GM12878 (cell line): Measurements from ENCODE around the gene CORO1C. TPM values are rescaled to one million over a fixed set of nuclear protein-coding genes. Genes with fewer than 3 reads are reported as not detected.

ENCODE experiments used
- EED ChIP-seq: sonication (generic); IDR thresholded peaks from 2 replicates; pipeline ENCODE4 v1.6.1; 2016; ENCODE audit warnings: antibody characterized with exemption, low read depth
- HDAC6 ChIP-seq: fragments of 200-600 bp; sonication (generic); IDR thresholded peaks from one replicate; pipeline ENCODE4 v1.8.0; 2017; ENCODE audit warnings: antibody characterized with exemption; ENCODE audit not compliant: unreplicated experiment
- NFYB ChIP-seq: IDR thresholded peaks from 2 replicates; pipeline ENCODE4 v1.6.1; 2011; ENCODE audit warnings: low read depth, mild to moderate bottlenecking, low read length, improper control_type of control experiment, moderate library complexity; ENCODE audit not compliant: insufficient read depth
- POLR2AphosphoS2 ChIP-seq: IDR thresholded peaks from 2 replicates; pipeline ENCODE4 v1.6.1; 2011; ENCODE audit warnings: low read depth, mild to moderate bottlenecking, low read length, improper control_type of control experiment, moderate library complexity
- ZBTB40 ChIP-seq: fragments of 450-650 bp; IDR thresholded peaks from 2 replicates; pipeline ENCODE4 v1.6.1; 2016; ENCODE audit warnings: mild to moderate bottlenecking, moderate library complexity, borderline replicate concordance
- ZNF384 ChIP-seq: IDR thresholded peaks from 2 replicates; pipeline ENCODE4 v1.6.1; 2012; ENCODE audit warnings: low read depth, mild to moderate bottlenecking, low read length, improper control_type of control experiment, borderline replicate concordance
- ZNF687 ChIP-seq: fragments of 450-650 bp; IDR thresholded peaks from 2 replicates; pipeline ENCODE4 v1.6.1; 2017; ENCODE audit warnings: mild to moderate bottlenecking, moderate library complexity
- polyA plus RNA-seq, 11 experiments: library from polyadenylated mRNA; depleted of rRNA in 4 of 11; unstranded in 6 of 11; stranded (reverse) in 5 of 11; fragments of >200 nt; fragmentation: Nextera tagmentation in 4 of 11; fragmentation: Illumina TruSeq in 1 of 11; extraction: Ambion mirVana in 4 of 11; extraction: Trizol in 1 of 11; gene quantifications; 1 replicate in 1 of 11; 2 replicates in 10 of 11; pipeline versions ENCODE4 v1.2.1 to v1.2.3, GENCODE V29; 2011 to 2016; ENCODE audit warnings: inconsistent platforms in 2 of 11, missing spikeins in 2 of 11, low read depth in 1 of 11
- total RNA-seq, 4 experiments: library from RNA; depleted of rRNA in 3 of 4; stranded (reverse); fragments of >200 nt in 3 of 4; fragmentation: Illumina TruSeq in 1 of 4; extraction: Trizol in 1 of 4; gene quantifications; 2 replicates each; pipeline versions ENCODE4 v1.2.1 to v1.2.3, GENCODE V29; 2013 to 2021

CORO1C gene
- total and polyA plus RNA-seq, 10 of the 15 experiments (the other 5 are each of a cell fraction or from before 2014, with no cell fraction given), result 52.7 to 254 (median 171) TPM

GRCh38 chr12:108649669-108650068 lies 81.6 kb downstream of the CORO1C start (continued):
- TF ChIP-seq ZNF687, result no peak
- no peak for TF ChIP-seq NFYB
- TF ChIP-seq POLR2AphosphoS2, result no peak
- TF ChIP-seq ZNF384, result no peak
- no peak for TF ChIP-seq EED
- TF ChIP-seq ZBTB40, result no peak
- no peak for TF ChIP-seq HDAC6
